GM12874 (cell line): ENCODE data around the gene PPP1R3E.

ENCODE experiments used
- CTCF ChIP-seq: IDR thresholded peaks from 2 replicates; pipeline ENCODE4 v1.5.1; 2011; ENCODE audit warnings: low read depth, mild to moderate bottlenecking, control low read depth, low read length, moderate library complexity; ENCODE audit not compliant: insufficient read depth

The PPP1R3E gene

GRCh38 chr14:23285530-23286019 lies 17.1 kb downstream of the PPP1R3E start:
- no peak for TF ChIP-seq CTCF

- TF ChIP-seq CTCF, result no peak
Observed at GRCh38 chr14:23284654-23285529, 17.8 kb downstream of the PPP1R3E start.

- no peak for TF ChIP-seq CTCF
Observed at GRCh38 chr14:23281247-23281646, 21.4 kb downstream of the PPP1R3E start.

- no peak for TF ChIP-seq CTCF
Observed at GRCh38 chr14:23277189-23277588, 25.5 kb downstream of the PPP1R3E start.

- TF ChIP-seq CTCF, result no peak
Observed at GRCh38 chr14:23275412-23275811, 27.2 kb downstream of the PPP1R3E start.

GRCh38 chr14:23269193-23269592 lies 33.5 kb downstream of the PPP1R3E start:
- TF ChIP-seq CTCF, result no peak

GRCh38 chr14:23259426-23259825 lies 43.2 kb downstream of the PPP1R3E start:
- TF ChIP-seq CTCF, result no peak
